Fibroblast of lung (primary cell): Measurements from ENCODE around the gene OLFM1. TPM values are rescaled to one million over a fixed set of nuclear protein-coding genes. Genes with fewer than 3 reads are reported as not detected.

Experiments used
- DNase-seq, 2 donors: peaks; one replicate each; pipeline versions ENCODE4 v3.0.0 to v3.0.0-alpha.2; 2010; ENCODE audit warnings: low read depth in 2 of 2
- H2AFZ ChIP-seq: 2 replicates; pipeline ENCODE4 v1.5.1; 2012; ENCODE audit warnings: low read length, control low read depth, inconsistent platforms
- H3K27ac ChIP-seq: 2 replicates; pipeline ENCODE4 v1.5.1; 2011; ENCODE audit warnings: low read length, control low read depth; ENCODE audit not compliant: insufficient read depth
- H3K27me3 ChIP-seq: 2 replicates; pipeline ENCODE4 v1.5.1; 2011; ENCODE audit warnings: mild to moderate bottlenecking, low read length; ENCODE audit not compliant: control insufficient read depth, insufficient read depth
- H3K36me3 ChIP-seq: 2 replicates; pipeline ENCODE4 v1.5.1; 2011; ENCODE audit warnings: low read length; ENCODE audit not compliant: control insufficient read depth, insufficient read depth
- H3K4me1 ChIP-seq: 2 replicates; pipeline ENCODE4 v1.5.1; 2011; ENCODE audit warnings: low read length; ENCODE audit not compliant: control insufficient read depth, insufficient read depth; ENCODE audit errors: extremely low read depth
- H3K4me2 ChIP-seq: 2 replicates; pipeline ENCODE4 v1.5.1; 2011; ENCODE audit warnings: low read length, control low read depth; ENCODE audit not compliant: insufficient read depth; ENCODE audit errors: extremely low read depth
- H3K4me3 ChIP-seq, 4 experiments: fragments of 200-600 bp in 1 of 4; sonication (generic) in 1 of 4; replicated peaks in 1 of 4; 2 replicates each; pipeline ENCODE4 v1.5.1; 2011 to 2016; ENCODE audit warnings: low read length in 4 of 4, low read depth in 3 of 4, mild to moderate bottlenecking in 3 of 4, control low read depth in 2 of 4, inconsistent platforms in 1 of 4, mixed read lengths in 1 of 4; ENCODE audit not compliant: insufficient read depth in 1 of 4; ENCODE audit errors: control extremely low read depth in 1 of 4
- H3K79me2 ChIP-seq: 2 replicates; pipeline ENCODE4 v1.5.1; 2012; ENCODE audit warnings: mild to moderate bottlenecking, low read length, inconsistent platforms; ENCODE audit not compliant: control insufficient read depth, insufficient read depth
- H3K9ac ChIP-seq: 2 replicates; pipeline ENCODE4 v1.5.1; 2011; ENCODE audit warnings: mild to moderate bottlenecking, low read length, control low read depth; ENCODE audit not compliant: insufficient read depth
- H3K9me3 ChIP-seq: 2 replicates; pipeline ENCODE4 v1.5.1; 2012; ENCODE audit warnings: low read depth, low read length; ENCODE audit not compliant: control insufficient read depth, insufficient read depth
- H4K20me1 ChIP-seq: 2 replicates; pipeline ENCODE4 v1.5.1; 2011; ENCODE audit warnings: low read length; ENCODE audit not compliant: control insufficient read depth, insufficient read depth; ENCODE audit errors: extremely low read depth
- CTCF ChIP-seq, 2 donors: IDR thresholded peaks in 1 of 2; conservative IDR thresholded peaks in 1 of 2; 1 replicate in 1 of 2; 2 replicates in 1 of 2; pipeline ENCODE4 v1.5.1; 2011 to 2012; ENCODE audit warnings: low read length in 2 of 2, control low read depth in 1 of 2, inconsistent platforms in 1 of 2, low read depth in 1 of 2, mild to moderate bottlenecking in 1 of 2
- EZH2 ChIP-seq: IDR thresholded peaks from 2 replicates; pipeline ENCODE4 v1.5.1; 2012; ENCODE audit warnings: low read length, control low read depth, mild to moderate bottlenecking; ENCODE audit errors: missing control alignments
- polyA plus RNA-seq, 2 donors: library from polyadenylated mRNA; depleted of rRNA in 1 of 2; stranded (reverse) in 1 of 2; unstranded in 1 of 2; fragments of >200 nt; gene quantifications; 2 replicates each; pipeline ENCODE4 v1.2.1, GENCODE V29; 2011 to 2012; ENCODE audit warnings: missing spikeins in 1 of 2
- total RNA-seq: library from RNA; depleted of rRNA; stranded (reverse); fragments of >200 nt; gene quantifications from 2 replicates; pipeline ENCODE4 v1.2.1, GENCODE V29; 2014

Gene OLFM1
- total and polyA plus RNA-seq, 2 donors (not counting 1 experiment from before 2014, with no cell fraction given): 2.0 to 7.6 TPM

GRCh38 chr9:135163023-135163780 lies 75.7 kb downstream of the OLFM1 start:
- H3K4me2 ChIP-seq: no peak overlapping the region
- H3K9me3 ChIP-seq: no peaks in the 10 kb centered on the region
- H2AFZ ChIP-seq: no peak overlapping the region
- H3K27me3 ChIP-seq: no peaks in the 10 kb centered on the region
- no peak overlapping the region for H3K9ac ChIP-seq
- DNase-seq: no peak
- H3K27ac ChIP-seq: no peak overlapping the region
- H3K36me3 ChIP-seq: no peaks in the 10 kb centered on the region
- H3K4me1 ChIP-seq: no peaks in the 10 kb centered on the region
- H3K4me3 ChIP-seq: no peak overlapping the region
- no peak for TF ChIP-seq EZH2
- no peak for TF ChIP-seq CTCF (conservative IDR thresholded peaks at IDR 0.05 in 1 of 2, IDR thresholded peaks at IDR 0.05 in 1 of 2; ENCODE audit: low read depth in 1 of 2, low read length in 2 of 2)
- H3K79me2 ChIP-seq: no peaks in the 10 kb centered on the region
- H4K20me1 ChIP-seq: no peaks in the 10 kb centered on the region

DNA sequence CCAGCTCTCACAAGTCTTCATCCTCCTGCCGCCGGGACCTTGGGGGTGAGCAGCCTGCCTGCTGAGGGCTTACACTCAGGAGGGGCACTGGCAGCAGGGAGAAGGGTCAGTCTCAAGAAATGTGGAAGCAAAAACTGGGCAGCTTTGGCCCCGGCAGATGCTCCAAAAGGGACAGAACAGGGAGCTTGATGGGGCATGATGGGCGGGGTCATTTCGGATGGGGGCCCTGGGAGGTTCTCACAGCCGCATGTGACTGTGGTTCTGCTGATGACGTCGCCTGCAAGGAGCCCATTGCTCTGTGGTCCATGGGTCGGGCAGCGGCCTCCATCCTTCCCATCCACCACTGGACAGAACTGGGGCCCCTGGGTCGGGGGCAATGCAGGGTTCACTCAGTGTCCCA lies 76.6 kb downstream of the OLFM1 start:
- Histone ChIP-seq H3K9ac (no peak overlapping the region), H3K4me3 (no peak overlapping the region), H2AFZ (no peak overlapping the region), H3K36me3 (no peaks in the 10 kb centered on the region), H4K20me1 (no peaks in the 10 kb centered on the region), H3K27ac (no peak overlapping the region), H3K4me1 (no peaks in the 10 kb centered on the region), H3K27me3 (no peaks in the 10 kb centered on the region), H3K9me3 (no peaks in the 10 kb centered on the region), H3K79me2 (no peaks in the 10 kb centered on the region), H3K4me2 (no peak overlapping the region)
- TF ChIP-seq EZH2: no peak
- no peak for TF ChIP-seq CTCF (conservative IDR thresholded peaks at IDR 0.05 in 1 of 2, IDR thresholded peaks at IDR 0.05 in 1 of 2; ENCODE audit: low read depth in 1 of 2, low read length in 2 of 2)
- DNase-seq: no peak

- Histone ChIP-seq H3K4me3 (no peak overlapping the region), H3K4me1 (no peaks in the 10 kb centered on the region), H4K20me1 (no peaks in the 10 kb centered on the region), H3K27me3 (no peaks in the 10 kb centered on the region), H3K9ac (no peak overlapping the region), H3K4me2 (no peak overlapping the region), H2AFZ (no peak overlapping the region), H3K9me3 (no peaks in the 10 kb centered on the region), H3K36me3 (no peaks in the 10 kb centered on the region), H3K79me2 (no peaks in the 10 kb centered on the region), H3K27ac (no peak overlapping the region)
- no peak for DNase-seq
- TF ChIP-seq EZH2: no peak
- TF ChIP-seq CTCF (conservative IDR thresholded peaks at IDR 0.05 in 1 of 2, IDR thresholded peaks at IDR 0.05 in 1 of 2; ENCODE audit: low read depth in 1 of 2, low read length in 2 of 2): no peak
These were observed 77.7 kb downstream of the OLFM1 start for GRCh38 chr9:135165003-135165711.
